ENCODE data around the gene AK8. TPM values are rescaled to one million over a fixed set of nuclear protein-coding genes. Genes with fewer than 3 reads are reported as not detected.

The AK8 gene
- total and polyA plus RNA-seq, 2 of the 4 experiments (the other 2 are of a cell fraction): under 0.01 to 0.09 TPM

GRCh38 chr9:132774886-132775285 is 103.2 kb downstream of the AK8 start:
- POLR2A ChIA-PET (ENCODE audit: unreplicated experiment): no interaction called here
- no TSS peak for BruUV-seq (replicated peaks)
- no CpG with 5 or more reads among the region's 1 CpG for WGBS, 2 experiments (ENCODE audit: extremely low coverage in 2 of 2, insufficient read length in 1 of 2)

More at GRCh38 chr9:132774886-132775285, 103.2 kb downstream of the AK8 start:
- Histone ChIP-seq H3K9ac (ENCODE audit: low read depth, low read length) (no peak overlapping the region), H3K4me2 (ENCODE audit: low read depth, low read length) (no peak overlapping the region), H3K4me3 (ENCODE audit: insufficient read depth, low read depth, low read length) (no peak overlapping the region), H3K27ac (ENCODE audit: insufficient read depth, low read length) (no peak overlapping the region), H3K56ac (ENCODE audit: extremely low read depth, insufficient read depth, low read length) (no peak overlapping the region), H3K14ac (replicated peaks; ENCODE audit: low read depth, low read length) (no peak overlapping the region), H4K20me1 (ENCODE audit: insufficient read depth, low read length) (no peaks in the 10 kb centered on the region), H3K9me3 (ENCODE audit: control insufficient read depth, insufficient read depth, low read length) (peaks cover 2% of the 10 kb centered on the region; the same call in 1 of the 2 replicates), H4K5ac (ENCODE audit: low read depth, low read length) (no peak overlapping the region), H2AK5ac (ENCODE audit: low read depth, low read length) (no peak overlapping the region), H2AFZ (replicated peaks; ENCODE audit: low read length, poor library complexity) (no peak overlapping the region), H3K4ac (ENCODE audit: low read depth, low read length) (no peak overlapping the region), H3K9me1 (ENCODE audit: insufficient read depth, low read length) (no peaks in the 10 kb centered on the region; the same call in 1 of the 2 replicates), H3K27me3 (ENCODE audit: control insufficient read depth, insufficient read depth, low read length) (peaks cover 10% of the 10 kb centered on the region), H3K79me1 (ENCODE audit: low read depth in 1 of 2, low read length in 2 of 2) (no peaks in the 10 kb centered on the region), H4K91ac (ENCODE audit: insufficient read depth, low read depth, low read length) (no peak overlapping the region), H3K18ac (ENCODE audit: low read depth, low read length) (no peak overlapping the region), H2AK9ac (replicated peaks; ENCODE audit: low read depth, low read length, poor library complexity) (no peak overlapping the region), H2BK15ac (ENCODE audit: low read depth, low read length) (no peak overlapping the region), H2BK120ac (ENCODE audit: low read depth, low read length) (no peak overlapping the region), H3K23ac (ENCODE audit: low read depth, low read length) (no peak overlapping the region), H2BK5ac (ENCODE audit: low read depth, low read length, poor library complexity, severe bottlenecking) (no peak overlapping the region), H3K4me1 (ENCODE audit: control insufficient read depth, insufficient read depth, low read length) (peaks cover 4% of the 10 kb centered on the region; the same call in 1 of the 2 replicates), H2BK20ac (ENCODE audit: low read depth, low read length) (no peak overlapping the region), H3K36me3 (ENCODE audit: control insufficient read depth, insufficient read depth, low read length) (no peaks in the 10 kb centered on the region), H4K8ac (ENCODE audit: low read depth in 2 of 2, low read length in 2 of 2) (no peak overlapping the region)
- dilution Hi-C loops (cut with HindIII; ENCODE audit: low sequenced_read_pairs, unreplicated experiment) (no loop called here), in situ Hi-C loops (cut with MboI; ENCODE audit: low sequenced_read_pairs) (no loop called here), intact Hi-C loops (cut with micrococcal nuclease) (no loop called here)
- ATAC-seq (ENCODE audit: low read depth) (no peak), DNase-seq (no peak)
- CTCF ChIA-PET: no interaction called here
- TF ChIP-seq ELK1 (IDR thresholded peaks at IDR 0.05; ENCODE audit: borderline replicate concordance, low read depth, low read length) (no peak), MXI1 (IDR thresholded peaks at IDR 0.05; ENCODE audit: borderline replicate concordance, low read depth, low read length) (no peak), MAFK (IDR thresholded peaks at IDR 0.05; ENCODE audit: low read depth, low read length) (no peak), MAZ (IDR thresholded peaks at IDR 0.05; ENCODE audit: borderline replicate concordance, low read depth, low read length) (no peak), RAD21 (IDR thresholded peaks at IDR 0.05; ENCODE audit: low read length) (no peak), CEBPB (IDR thresholded peaks at IDR 0.05; ENCODE audit: low read depth, low read length) (no peak), FOS (IDR thresholded peaks at IDR 0.05; ENCODE audit: low read depth, low read length) (no peak), USF2 (IDR thresholded peaks at IDR 0.05; ENCODE audit: low read depth, low read length) (no peak), RFX5 (IDR thresholded peaks at IDR 0.05; ENCODE audit: low read depth, low read length) (no peak), SMC3 (IDR thresholded peaks at IDR 0.05; ENCODE audit: low read depth, low read length) (no peak), NFE2L2 (IDR thresholded peaks at IDR 0.05; ENCODE audit: low read depth, low read length) (no peak), CHD1 (IDR thresholded peaks at IDR 0.05; ENCODE audit: low read depth, low read length) (no peak), RCOR1 (IDR thresholded peaks at IDR 0.05; ENCODE audit: insufficient replicate concordance, low read length) (no peak), BHLHE40 (IDR thresholded peaks at IDR 0.05; ENCODE audit: low read depth, low read length) (no peak), CTCF (conservative IDR thresholded peaks at IDR 0.05; ENCODE audit: low read depth, low read length) (no peak), POLR2A (IDR thresholded peaks at IDR 0.05; ENCODE audit: low read depth, low read length) (no peak)

Data from IMR-90 (cell line).